Measurements from ENCODE around the gene ELF3. TPM values are rescaled to one million over a fixed set of nuclear protein-coding genes. Genes with fewer than 3 reads are reported as not detected.

The ELF3 gene
- total and polyA plus RNA-seq, 2 of the 13 experiments (the other 11 are each of a cell fraction or from before 2014, with no cell fraction given), result 11.5 to 55.1 TPM

- TF ChIP-seq ZNF646 (CRISPR knock-in tag; IDR thresholded peaks at IDR 0.05) (no peak), ZNF839 (CRISPR knock-in tag; IDR thresholded peaks at IDR 0.05; ENCODE audit: borderline replicate concordance) (no peak), GLI4 (CRISPR knock-in tag; IDR thresholded peaks at IDR 0.05; ENCODE audit: borderline replicate concordance) (no peak), ZNF768 (CRISPR knock-in tag; IDR thresholded peaks at IDR 0.05) (no peak), ZNF446 (CRISPR knock-in tag; IDR thresholded peaks at IDR 0.05) (no peak), SMAD3 (CRISPR knock-in tag; IDR thresholded peaks at IDR 0.05) (no peak), GTF3A (CRISPR knock-in tag; conservative IDR thresholded peaks at IDR 0.05) (no peak), ELF1 (CRISPR knock-in tag; IDR thresholded peaks at IDR 0.05) (no peak), SP5 (CRISPR knock-in tag; IDR thresholded peaks at IDR 0.05; ENCODE audit: borderline replicate concordance, low read depth) (no peak), ZBTB7A (CRISPR knock-in tag; IDR thresholded peaks at IDR 0.05) (no peak), ZBTB8A (CRISPR knock-in tag; IDR thresholded peaks at IDR 0.05; ENCODE audit: borderline replicate concordance, low read depth) (no peak), KLF15 (CRISPR knock-in tag; IDR thresholded peaks at IDR 0.05; ENCODE audit: borderline replicate concordance) (no peak), MAFF (IDR thresholded peaks at IDR 0.05; ENCODE audit: low read depth, low read length) (no peak), TERF1 (CRISPR knock-in tag; IDR thresholded peaks at IDR 0.05) (no peak)
- TF ChIP-seq, protein P1, sequence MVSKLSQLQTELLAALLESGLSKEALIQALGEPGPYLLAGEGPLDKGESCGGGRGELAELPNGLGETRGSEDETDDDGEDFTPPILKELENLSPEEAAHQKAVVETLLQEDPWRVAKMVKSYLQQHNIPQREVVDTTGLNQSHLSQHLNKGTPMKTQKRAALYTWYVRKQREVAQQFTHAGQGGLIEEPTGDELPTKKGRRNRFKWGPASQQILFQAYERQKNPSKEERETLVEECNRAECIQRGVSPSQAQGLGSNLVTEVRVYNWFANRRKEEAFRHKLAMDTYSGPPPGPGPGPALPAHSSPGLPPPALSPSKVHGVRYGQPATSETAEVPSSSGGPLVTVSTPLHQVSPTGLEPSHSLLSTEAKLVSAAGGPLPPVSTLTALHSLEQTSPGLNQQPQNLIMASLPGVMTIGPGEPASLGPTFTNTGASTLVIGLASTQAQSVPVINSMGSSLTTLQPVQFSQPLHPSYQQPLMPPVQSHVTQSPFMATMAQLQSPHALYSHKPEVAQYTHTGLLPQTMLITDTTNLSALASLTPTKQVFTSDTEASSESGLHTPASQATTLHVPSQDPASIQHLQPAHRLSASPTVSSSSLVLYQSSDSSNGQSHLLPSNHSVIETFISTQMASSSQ (IDR thresholded peaks at IDR 0.05; ENCODE audit: low read depth), result no peak
- TF ChIP-seq, protein P1 (CRISPR knock-in tag; IDR thresholded peaks at IDR 0.05; ENCODE audit: borderline replicate concordance), result no peak
These were observed 834 bp upstream of the ELF3 start (continued) for GRCh38 chr1:202009326-202010179.
